H1 (cell line): ENCODE measurements around the gene IL18R1. TPM values are rescaled to one million over a fixed set of nuclear protein-coding genes. Genes with fewer than 3 reads are reported as not detected.

Experiments
- CTCF ChIA-PET: fragments of 300-600 bp; sonication (Branson Sonifier 250); formaldehyde crosslinking; loops from one replicate; lab custom pipeline; 2021; ENCODE audit not compliant: partially characterized antibody; lab: Charles Lee
- POLR2A ChIA-PET: fragments of 300-600 bp; sonication (Branson Sonifier 250); formaldehyde crosslinking; loops from one replicate; lab custom pipeline; 2021; ENCODE audit warnings: inconsistent platforms; ENCODE audit not compliant: partially characterized antibody; lab: Charles Lee
- DNase-seq, 2 experiments: peaks; one replicate each; pipeline versions ENCODE4 v3.0.0 to v3.0.0-alpha.2; 2010 to 2022; ENCODE audit warnings: low spot score in 2 of 2, low read depth in 1 of 2, mixed read lengths in 1 of 2
- FAIRE-seq: peaks from 2 replicates; lab custom pipeline; 2011; peaks lifted over from hg19 to GRCh38; lab: Jason Lieb, UNC
- H2AFZ ChIP-seq: 2 replicates; pipeline ENCODE4 v1.8.1; 2012; ENCODE audit warnings: low read length, inconsistent platforms
- H2AK5ac ChIP-seq: 2 replicates; pipeline ENCODE4 v1.6.1; 2013; ENCODE audit warnings: low read depth, low read length
- H2BK120ac ChIP-seq: replicated peaks from 2 replicates; pipeline ENCODE3; 2013; ENCODE audit warnings: low read depth, low read length, inconsistent platforms
- H2BK12ac ChIP-seq: 2 replicates; pipeline ENCODE4 v1.6.1; 2013; ENCODE audit warnings: low read depth, low read length
- H2BK15ac ChIP-seq: 2 replicates; pipeline ENCODE4 v1.6.1; 2013; ENCODE audit warnings: low read length
- H2BK20ac ChIP-seq: 2 replicates; pipeline ENCODE4 v1.6.1; 2013; ENCODE audit warnings: low read length
- H2BK5ac ChIP-seq: 2 replicates; pipeline ENCODE4 v1.6.1; 2013; ENCODE audit warnings: low read depth, low read length
- H3K14ac ChIP-seq: 2 replicates; pipeline ENCODE4 v1.6.1; 2013; ENCODE audit warnings: inconsistent platforms; ENCODE audit not compliant: insufficient read length
- H3K18ac ChIP-seq: 2 replicates; pipeline ENCODE4 v1.6.1; 2013; ENCODE audit warnings: low read length; ENCODE audit errors: extremely low read depth
- H3K23ac ChIP-seq: 2 replicates; pipeline ENCODE4 v1.6.1; 2013; ENCODE audit warnings: inconsistent platforms; ENCODE audit not compliant: insufficient read length
- H3K23me2 ChIP-seq: 2 replicates; pipeline ENCODE4 v1.6.1; 2013; ENCODE audit warnings: low read depth, low read length
- H3K27ac ChIP-seq: 2 replicates; pipeline ENCODE4 v1.6.1; 2011; ENCODE audit warnings: low read depth, low read length, inconsistent platforms
- H3K27me3 ChIP-seq, 4 experiments: replicated peaks in 1 of 4; 1 replicate in 1 of 4; 2 replicates in 3 of 4; pipeline versions ENCODE4 v1.6.1 to v1.8.1; 2011 to 2013; ENCODE audit warnings: low read length in 3 of 4, mild to moderate bottlenecking in 3 of 4, inconsistent platforms in 2 of 4, mixed read lengths in 2 of 4, moderate library complexity in 1 of 4; ENCODE audit not compliant: control insufficient read depth in 3 of 4, insufficient read depth in 3 of 4; ENCODE audit errors: extremely low read depth in 1 of 4
- H3K36me3 ChIP-seq, 4 experiments: 2 replicates each; pipeline versions ENCODE4 v1.6.1 to v1.8.1; 2011 to 2013; ENCODE audit warnings: mild to moderate bottlenecking in 4 of 4, low read length in 3 of 4, moderate library complexity in 2 of 4, control low read depth in 1 of 4, inconsistent platforms in 1 of 4; ENCODE audit not compliant: insufficient read depth in 4 of 4, control insufficient read depth in 2 of 4
- H3K4ac ChIP-seq: replicated peaks from 2 replicates; pipeline ENCODE3; 2013; ENCODE audit warnings: low read length, low read depth, mixed read lengths, inconsistent platforms; ENCODE audit not compliant: insufficient read length
- H3K4me1 ChIP-seq, 4 experiments: replicated peaks in 1 of 4; 1 replicate in 1 of 4; 2 replicates in 3 of 4; pipeline versions ENCODE4 v1.6.1 to v1.8.1; 2011 to 2013; ENCODE audit warnings: low read length in 3 of 4, inconsistent platforms in 2 of 4, mixed read lengths in 1 of 4; ENCODE audit not compliant: insufficient read depth in 4 of 4, control insufficient read depth in 3 of 4
- H3K4me2 ChIP-seq, 2 experiments: 2 replicates each; pipeline versions ENCODE4 v1.6.1 to v1.8.1; 2011 to 2013; ENCODE audit warnings: low read depth in 2 of 2, low read length in 2 of 2, control low read depth in 1 of 2, inconsistent platforms in 1 of 2, mild to moderate bottlenecking in 1 of 2; ENCODE audit not compliant: insufficient read depth in 1 of 2
- H3K4me3 ChIP-seq, 4 experiments: fragments of 200-600, 300-600 bp in 1 of 4; sonication (generic), shearing (Covaris generic), sonication (Bioruptor Twin) in 1 of 4; 2 replicates each; pipeline versions ENCODE4 v1.5.1 to v1.8.1; 2011 to 2016; ENCODE audit warnings: low read length in 4 of 4, low read depth in 3 of 4, control low read depth in 2 of 4, inconsistent platforms in 2 of 4, mild to moderate bottlenecking in 2 of 4, mixed read lengths in 1 of 4, moderate library complexity in 1 of 4; ENCODE audit not compliant: insufficient read depth in 2 of 4; ENCODE audit errors: extremely low read depth in 1 of 4
- H3K56ac ChIP-seq: replicated peaks from 2 replicates; pipeline ENCODE3; 2013; ENCODE audit warnings: low read depth, mild to moderate bottlenecking, mixed read lengths, low read length, inconsistent platforms; ENCODE audit not compliant: insufficient read length
- H3K79me1 ChIP-seq: 2 replicates; pipeline ENCODE4 v1.6.1; 2013; ENCODE audit warnings: low read depth, low read length, control low read depth
- H3K79me2 ChIP-seq, 2 experiments: 2 replicates each; pipeline versions ENCODE4 v1.6.1 to v1.8.1; 2012 to 2013; ENCODE audit warnings: low read length in 2 of 2, mild to moderate bottlenecking in 2 of 2, inconsistent platforms in 1 of 2; ENCODE audit not compliant: insufficient read depth in 2 of 2, control insufficient read depth in 1 of 2
- H3K9ac ChIP-seq, 4 experiments: replicated peaks in 1 of 4; 1 replicate in 1 of 4; 2 replicates in 3 of 4; pipeline versions ENCODE4 v1.6.1 to v1.8.1; 2011 to 2013; ENCODE audit warnings: low read depth in 3 of 4, low read length in 3 of 4, control low read depth in 2 of 4, mild to moderate bottlenecking in 2 of 4, moderate library complexity in 2 of 4, inconsistent platforms in 1 of 4; ENCODE audit errors: extremely low read depth in 1 of 4
- H3K9me3 ChIP-seq, 2 experiments: 2 replicates each; pipeline versions ENCODE4 v1.6.1 to v1.8.1; 2012 to 2013; ENCODE audit warnings: mild to moderate bottlenecking in 2 of 2, moderate library complexity in 2 of 2, control low read depth in 1 of 2, inconsistent platforms in 1 of 2, low read depth in 1 of 2, low read length in 1 of 2, mixed read lengths in 1 of 2; ENCODE audit not compliant: insufficient read depth in 2 of 2
- H4K20me1 ChIP-seq, 2 experiments: replicated peaks in 1 of 2; 2 replicates each; pipeline versions ENCODE3 to v1.8.1; 2011 to 2013; ENCODE audit warnings: inconsistent platforms in 2 of 2, low read length in 2 of 2, mild to moderate bottlenecking in 1 of 2; ENCODE audit not compliant: insufficient read depth in 2 of 2, control insufficient read depth in 1 of 2
- H4K5ac ChIP-seq: 2 replicates; pipeline ENCODE4 v1.6.1; 2013; ENCODE audit warnings: low read length, low read depth, mixed read lengths, inconsistent platforms; ENCODE audit not compliant: insufficient read length
- H4K8ac ChIP-seq: 2 replicates; pipeline ENCODE4 v1.8.0; 2013; ENCODE audit warnings: mild to moderate bottlenecking, moderate library complexity, low read length, inconsistent platforms; ENCODE audit not compliant: insufficient read depth; ENCODE audit errors: extremely low read depth
- H4K91ac ChIP-seq: replicated peaks from 2 replicates; pipeline ENCODE3; 2013; ENCODE audit warnings: low read length, mixed read lengths, inconsistent platforms; ENCODE audit not compliant: insufficient read length
- FOSL1 ChIP-seq: IDR thresholded peaks from 2 replicates; pipeline ENCODE4 v1.6.1; 2011; ENCODE audit warnings: mild to moderate bottlenecking, low read depth, low read length, moderate library complexity; ENCODE audit not compliant: insufficient read depth
- KDM1A ChIP-seq: fragments of 200-600, 300-600 bp; sonication (generic); IDR thresholded peaks from 2 replicates; pipeline ENCODE4 v1.7.1; 2016; ENCODE audit warnings: mild to moderate bottlenecking, low read length, borderline replicate concordance
- KDM5A ChIP-seq: fragments of 200-600 bp; IDR thresholded peaks from 2 replicates; pipeline ENCODE4 v1.7.1; 2012; ENCODE audit warnings: mild to moderate bottlenecking, low read length, inconsistent platforms, mixed read lengths
- NRF1 ChIP-seq: IDR thresholded peaks from 2 replicates; pipeline ENCODE4 v1.6.1; 2011; ENCODE audit warnings: mild to moderate bottlenecking, low read depth, low read length, improper control_type of control experiment
- POLR2AphosphoS5 ChIP-seq: IDR thresholded peaks from 2 replicates; pipeline ENCODE4 v1.6.1; 2011; ENCODE audit warnings: low read depth, low read length
- RAD21 ChIP-seq, 2 experiments: IDR thresholded peaks in 1 of 2; conservative IDR thresholded peaks in 1 of 2; 2 replicates each; pipeline ENCODE4 v1.6.1; 2011; ENCODE audit warnings: low read depth in 2 of 2, low read length in 2 of 2, improper control_type of control experiment in 1 of 2, inconsistent platforms in 1 of 2, mild to moderate bottlenecking in 1 of 2, moderate library complexity in 1 of 2
- RBBP5 ChIP-seq: IDR thresholded peaks from 2 replicates; pipeline ENCODE4 v1.7.1; 2012; ENCODE audit warnings: low read depth, mild to moderate bottlenecking, inconsistent platforms, low read length, moderate library complexity, borderline replicate concordance
- SIX5 ChIP-seq: IDR thresholded peaks from 2 replicates; pipeline ENCODE4 v1.6.1; 2011; ENCODE audit warnings: mild to moderate bottlenecking, low read depth, low read length
- SUZ12 ChIP-seq: fragments of 200-600 bp; sonication (generic); IDR thresholded peaks from 2 replicates; pipeline ENCODE4 v1.6.1; 2012; ENCODE audit warnings: mild to moderate bottlenecking, inconsistent platforms, low read length, moderate library complexity, mixed read lengths
- WGBS, 2 experiments: shearing (Covaris generic) in 1 of 2; methylation state at CpG; one replicate each; pipeline versions ENCODE4 v1.1.6 to v1.1.7; 2013 to 2015; ENCODE audit warnings: low lambda C conversion rate in 2 of 2, mixed read lengths in 2 of 2, inconsistent platforms in 1 of 2, low coverage in 1 of 2, missing lambda C conversion rate in 1 of 2; ENCODE audit not compliant: insufficient replicate concordance in 2 of 2, insufficient coverage in 1 of 2, insufficient read length in 1 of 2; ENCODE audit errors: extremely low coverage in 1 of 2, missing lambda C conversion rate in 1 of 2; 5-methylcytosine and 5-hydroxymethylcytosine counted together
- polyA plus RNA-seq, 7 experiments: library from polyadenylated mRNA; depleted of rRNA in 3 of 7; stranded (reverse) in 5 of 7; unstranded in 2 of 7; fragments of >200 nt in 5 of 7; fragments of 200-250 nt in 2 of 7; gene quantifications; 1 replicate in 5 of 7; 2 replicates in 1 of 7; 4 replicates in 1 of 7; pipeline versions ENCODE4 v1.2.1 to v1.2.3, GENCODE V29; 2011 to 2013; ENCODE audit warnings: missing spikeins in 2 of 7, mixed read lengths in 2 of 7
- total RNA-seq: library from RNA; stranded (reverse); fragmentation: NEBNext Ultra II Directional; extraction: Animal tissue kit (Norgen Biotek cat#: 25700); gene quantifications from 2 replicates; pipeline ENCODE4 v1.2.1, GENCODE V29; 2021

The IL18R1 gene
- total and polyA plus RNA-seq, 2 of the 8 experiments (the other 6 are each of a cell fraction or from before 2014, with no cell fraction given), result 0.54 TPM; not detected in 1

DNA sequence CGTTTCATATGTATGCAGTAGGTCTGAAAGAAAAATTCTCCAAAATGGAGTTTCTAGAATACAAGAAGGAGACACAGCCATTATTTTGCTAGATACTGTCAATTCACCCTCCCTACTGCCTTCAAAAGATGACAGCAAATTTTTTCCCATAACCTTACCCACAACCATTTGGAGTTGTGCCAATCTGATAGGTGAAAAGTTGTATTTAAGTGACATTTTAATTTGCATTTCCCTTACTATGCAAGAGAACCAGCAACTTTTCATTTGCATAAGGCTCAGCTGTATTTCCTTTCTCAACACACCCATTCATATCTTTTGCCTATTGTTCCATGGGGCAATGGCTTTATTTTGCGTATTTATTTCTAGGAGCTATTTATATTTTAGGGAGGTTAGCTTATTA lies 36.0 kb downstream of the IL18R1 start:
- Histone ChIP-seq H3K4me2 (no peak overlapping the region), H4K5ac (no peak overlapping the region)

More for the DNA sequence above, 36.0 kb downstream of the IL18R1 start:
- H3K4me3 ChIP-seq, result no peak overlapping the region
- TF ChIP-seq KDM1A (no peak), SIX5 (no peak), FOSL1 (no peak), SUZ12 (no peak), KDM5A (no peak), RAD21 (IDR thresholded peaks at IDR 0.05 in 1 of 2, conservative IDR thresholded peaks at IDR 0.05 in 1 of 2; ENCODE audit: low read depth in 2 of 2, low read length in 2 of 2) (no peak), RBBP5 (no peak), NRF1 (no peak), POLR2AphosphoS5 (no peak)
- no peak for DNase-seq
- H4K91ac ChIP-seq, result no peak overlapping the region
- no peak overlapping the region for H3K14ac ChIP-seq
- no peak overlapping the region for H2AK5ac ChIP-seq
- H4K8ac ChIP-seq, result no peak overlapping the region
- no peaks in the 10 kb centered on the region for H3K27me3 ChIP-seq
- H4K20me1 ChIP-seq, result no peaks in the 10 kb centered on the region
- no peak overlapping the region for H2BK120ac ChIP-seq
- no peaks in the 10 kb centered on the region for H3K9me3 ChIP-seq
- ChIA-PET POLR2A (no interaction called here), CTCF (interaction anchor here (1.0 kb wide), 1 partner anchor 52 kb away, joined by 4 read pairs; no protein-coding TSS in a partner anchor)
- no peak overlapping the region for H3K4ac ChIP-seq
- no peak overlapping the region for H2BK20ac ChIP-seq
- H3K79me2 ChIP-seq, result no peaks in the 10 kb centered on the region
- WGBS, 2 experiments, result 91% methylated on average over 2 of the region's 2 CpGs; no CpG with 5 or more reads in 1 of the 2 experiments
- H3K79me1 ChIP-seq, result no peaks in the 10 kb centered on the region
- H3K36me3 ChIP-seq, result no peaks in the 10 kb centered on the region
- H2BK15ac ChIP-seq, result no peak overlapping the region
- H3K18ac ChIP-seq, result no peak overlapping the region
- H3K27ac ChIP-seq, result no peak overlapping the region
- no peak for FAIRE-seq
- H3K4me1 ChIP-seq, result no peaks in the 10 kb centered on the region
- no peak overlapping the region for H3K23ac ChIP-seq
- H3K56ac ChIP-seq, result no peak overlapping the region
- no peak overlapping the region for H2BK5ac ChIP-seq
- no peaks in the 10 kb centered on the region; the same call in 1 of the 2 replicates for H3K23me2 ChIP-seq
- H2AFZ ChIP-seq, result no peak overlapping the region
- no peak overlapping the region for H3K9ac ChIP-seq
- H2BK12ac ChIP-seq, result no peak overlapping the region
